K562 (cell line): ENCODE results near the gene TAF11L11.

Experiments
- ELF1 ChIP-seq: fragments of 200-800 bp; sonication (Bioruptor generic); IDR thresholded peaks from 2 replicates; pipeline ENCODE4 v1.6.1; 2016; ENCODE audit warnings: missing genetic modification characterization, missing compliant biosample characterization
- JUN ChIP-seq, 2 experiments: sonication (generic) in 1 of 2; formaldehyde crosslinking in 1 of 2; IDR thresholded peaks; 2 replicates each; pipeline versions ENCODE4 v1.6.1 to v1.8.0; 2012 to 2022; ENCODE audit warnings: borderline replicate concordance in 2 of 2, mild to moderate bottlenecking in 2 of 2, improper control_type of control experiment in 1 of 2, low read depth in 1 of 2, low read length in 1 of 2, missing genetic modification reagents in 1 of 2
- NFYB ChIP-seq: IDR thresholded peaks from 2 replicates; pipeline ENCODE4 v1.6.1; 2011; ENCODE audit warnings: mild to moderate bottlenecking, moderate library complexity; ENCODE audit not compliant: insufficient read length; ENCODE audit errors: extremely low read depth
- POLR2A ChIP-seq: fragments of 450-650 bp; conservative IDR thresholded peaks from 2 replicates; pipeline ENCODE4 v1.6.1; 2016
- RB1 ChIP-seq: fragments of 450-650 bp; IDR thresholded peaks from 2 replicates; pipeline ENCODE4 v1.6.1; 2017; ENCODE audit warnings: low read depth, mild to moderate bottlenecking
- RFX5 ChIP-seq: IDR thresholded peaks from 2 replicates; pipeline ENCODE4 v1.6.1; 2011; ENCODE audit warnings: low read depth, mild to moderate bottlenecking, improper control_type of control experiment, low read length
- SIN3A ChIP-seq, 2 experiments: fragments of 150-350 bp in 1 of 2; IDR thresholded peaks; 2 replicates each; pipeline ENCODE4 v1.6.1; 2011 to 2016; ENCODE audit warnings: borderline replicate concordance in 2 of 2, low read depth in 2 of 2, low read length in 2 of 2, mild to moderate bottlenecking in 2 of 2, moderate library complexity in 2 of 2; ENCODE audit not compliant: control insufficient read depth in 1 of 2
- SNRNP70 ChIP-seq: fragments of 200-400 bp; formaldehyde crosslinking; optimal IDR thresholded peaks from 2 replicates; pipeline ENCODE3; 2017; ENCODE audit warnings: low read depth, low read length
- ZEB2 ChIP-seq: fragments of 450-650 bp; IDR thresholded peaks from 2 replicates; pipeline ENCODE4 v1.6.1; 2016
- TF ChIP-seq, protein P1 (sequence below): sonication (generic); formaldehyde crosslinking; IDR thresholded peaks from 2 replicates; pipeline ENCODE4 v1.8.0; 2023; ENCODE audit warnings: mild to moderate bottlenecking, missing genetic modification reagents
- TF ChIP-seq, protein P2 (sequence below), 3 experiments: IDR thresholded peaks in 2 of 3; conservative IDR thresholded peaks in 1 of 3; 2 replicates each; pipeline ENCODE4 v1.5.1; 2011 to 2012; ENCODE audit warnings: low read length in 3 of 3, mild to moderate bottlenecking in 3 of 3, control low read depth in 2 of 3, improper control_type of control experiment in 1 of 3, inconsistent platforms in 1 of 3, low read depth in 1 of 3, mixed read lengths in 1 of 3, moderate library complexity in 1 of 3; ENCODE audit not compliant: insufficient read depth in 2 of 3

DNA sequence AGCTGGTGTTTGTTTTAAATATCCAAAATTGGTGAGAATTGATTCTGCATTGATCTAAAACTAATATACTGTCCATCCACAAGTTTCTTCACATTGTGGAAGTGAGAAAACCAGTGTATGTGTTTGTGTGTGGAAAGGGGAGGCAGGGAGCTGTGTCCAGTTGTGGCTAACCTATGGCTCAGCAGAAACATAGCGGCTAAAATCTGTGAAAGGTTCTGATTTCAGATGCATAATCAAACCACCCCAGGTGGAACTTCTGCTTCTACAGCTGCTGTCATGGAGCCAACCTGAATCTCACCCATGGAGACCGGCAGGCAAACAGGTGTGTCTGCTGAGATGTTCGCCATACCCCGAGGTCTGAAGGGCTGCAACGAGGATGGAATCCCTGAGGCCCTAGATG, 30.2 kb downstream of the TAF11L11 start, which contains the start of gene TAF11L14:
- TF ChIP-seq, protein P1, sequence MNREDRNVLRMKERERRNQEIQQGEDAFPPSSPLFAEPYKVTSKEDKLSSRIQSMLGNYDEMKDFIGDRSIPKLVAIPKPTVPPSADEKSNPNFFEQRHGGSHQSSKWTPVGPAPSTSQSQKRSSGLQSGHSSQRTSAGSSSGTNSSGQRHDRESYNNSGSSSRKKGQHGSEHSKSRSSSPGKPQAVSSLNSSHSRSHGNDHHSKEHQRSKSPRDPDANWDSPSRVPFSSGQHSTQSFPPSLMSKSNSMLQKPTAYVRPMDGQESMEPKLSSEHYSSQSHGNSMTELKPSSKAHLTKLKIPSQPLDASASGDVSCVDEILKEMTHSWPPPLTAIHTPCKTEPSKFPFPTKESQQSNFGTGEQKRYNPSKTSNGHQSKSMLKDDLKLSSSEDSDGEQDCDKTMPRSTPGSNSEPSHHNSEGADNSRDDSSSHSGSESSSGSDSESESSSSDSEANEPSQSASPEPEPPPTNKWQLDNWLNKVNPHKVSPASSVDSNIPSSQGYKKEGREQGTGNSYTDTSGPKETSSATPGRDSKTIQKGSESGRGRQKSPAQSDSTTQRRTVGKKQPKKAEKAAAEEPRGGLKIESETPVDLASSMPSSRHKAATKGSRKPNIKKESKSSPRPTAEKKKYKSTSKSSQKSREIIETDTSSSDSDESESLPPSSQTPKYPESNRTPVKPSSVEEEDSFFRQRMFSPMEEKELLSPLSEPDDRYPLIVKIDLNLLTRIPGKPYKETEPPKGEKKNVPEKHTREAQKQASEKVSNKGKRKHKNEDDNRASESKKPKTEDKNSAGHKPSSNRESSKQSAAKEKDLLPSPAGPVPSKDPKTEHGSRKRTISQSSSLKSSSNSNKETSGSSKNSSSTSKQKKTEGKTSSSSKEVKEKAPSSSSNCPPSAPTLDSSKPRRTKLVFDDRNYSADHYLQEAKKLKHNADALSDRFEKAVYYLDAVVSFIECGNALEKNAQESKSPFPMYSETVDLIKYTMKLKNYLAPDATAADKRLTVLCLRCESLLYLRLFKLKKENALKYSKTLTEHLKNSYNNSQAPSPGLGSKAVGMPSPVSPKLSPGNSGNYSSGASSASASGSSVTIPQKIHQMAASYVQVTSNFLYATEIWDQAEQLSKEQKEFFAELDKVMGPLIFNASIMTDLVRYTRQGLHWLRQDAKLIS: no peak
- TF ChIP-seq RFX5: no peak
- no peak for TF ChIP-seq SNRNP70
- no peak for TF ChIP-seq ZEB2
- TF ChIP-seq POLR2A: no peak
- TF ChIP-seq, protein P2, sequence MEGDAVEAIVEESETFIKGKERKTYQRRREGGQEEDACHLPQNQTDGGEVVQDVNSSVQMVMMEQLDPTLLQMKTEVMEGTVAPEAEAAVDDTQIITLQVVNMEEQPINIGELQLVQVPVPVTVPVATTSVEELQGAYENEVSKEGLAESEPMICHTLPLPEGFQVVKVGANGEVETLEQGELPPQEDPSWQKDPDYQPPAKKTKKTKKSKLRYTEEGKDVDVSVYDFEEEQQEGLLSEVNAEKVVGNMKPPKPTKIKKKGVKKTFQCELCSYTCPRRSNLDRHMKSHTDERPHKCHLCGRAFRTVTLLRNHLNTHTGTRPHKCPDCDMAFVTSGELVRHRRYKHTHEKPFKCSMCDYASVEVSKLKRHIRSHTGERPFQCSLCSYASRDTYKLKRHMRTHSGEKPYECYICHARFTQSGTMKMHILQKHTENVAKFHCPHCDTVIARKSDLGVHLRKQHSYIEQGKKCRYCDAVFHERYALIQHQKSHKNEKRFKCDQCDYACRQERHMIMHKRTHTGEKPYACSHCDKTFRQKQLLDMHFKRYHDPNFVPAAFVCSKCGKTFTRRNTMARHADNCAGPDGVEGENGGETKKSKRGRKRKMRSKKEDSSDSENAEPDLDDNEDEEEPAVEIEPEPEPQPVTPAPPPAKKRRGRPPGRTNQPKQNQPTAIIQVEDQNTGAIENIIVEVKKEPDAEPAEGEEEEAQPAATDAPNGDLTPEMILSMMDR (IDR thresholded peaks at IDR 0.05 in 2 of 3, conservative IDR thresholded peaks at IDR 0.05 in 1 of 3; ENCODE audit: insufficient read depth in 2 of 3, low read depth in 1 of 3, low read length in 3 of 3): no peak
- no peak for TF ChIP-seq RB1
- TF ChIP-seq SIN3A (IDR thresholded peaks at IDR 0.05; ENCODE audit: borderline replicate concordance in 2 of 2, control insufficient read depth in 1 of 2, low read depth in 2 of 2, low read length in 2 of 2): no peak
- TF ChIP-seq NFYB: no peak
- TF ChIP-seq JUN (IDR thresholded peaks at IDR 0.05; ENCODE audit: borderline replicate concordance, low read depth, low read length): no peak
- TF ChIP-seq JUN (CRISPR knock-in tag; IDR thresholded peaks at IDR 0.05; ENCODE audit: borderline replicate concordance): no peak
- TF ChIP-seq ELF1: no peak
